NB4 (cell line): ENCODE data around the gene HCCS.

ENCODE experiments used
- POLR2A ChIP-seq: IDR thresholded peaks from 2 replicates; pipeline ENCODE4 v1.6.1; 2011; ENCODE audit warnings: mild to moderate bottlenecking; ENCODE audit not compliant: insufficient read length; ENCODE audit errors: extremely low read depth
- TF ChIP-seq, protein P1 (sequence below): IDR thresholded peaks from one replicate; pipeline ENCODE4 v1.5.1; 2012; ENCODE audit warnings: low read depth, low read length
- TF ChIP-seq, protein P2 (sequence below): IDR thresholded peaks from 2 replicates; pipeline ENCODE4 v1.6.1; 2011; ENCODE audit warnings: low read depth, low read length

DNA sequence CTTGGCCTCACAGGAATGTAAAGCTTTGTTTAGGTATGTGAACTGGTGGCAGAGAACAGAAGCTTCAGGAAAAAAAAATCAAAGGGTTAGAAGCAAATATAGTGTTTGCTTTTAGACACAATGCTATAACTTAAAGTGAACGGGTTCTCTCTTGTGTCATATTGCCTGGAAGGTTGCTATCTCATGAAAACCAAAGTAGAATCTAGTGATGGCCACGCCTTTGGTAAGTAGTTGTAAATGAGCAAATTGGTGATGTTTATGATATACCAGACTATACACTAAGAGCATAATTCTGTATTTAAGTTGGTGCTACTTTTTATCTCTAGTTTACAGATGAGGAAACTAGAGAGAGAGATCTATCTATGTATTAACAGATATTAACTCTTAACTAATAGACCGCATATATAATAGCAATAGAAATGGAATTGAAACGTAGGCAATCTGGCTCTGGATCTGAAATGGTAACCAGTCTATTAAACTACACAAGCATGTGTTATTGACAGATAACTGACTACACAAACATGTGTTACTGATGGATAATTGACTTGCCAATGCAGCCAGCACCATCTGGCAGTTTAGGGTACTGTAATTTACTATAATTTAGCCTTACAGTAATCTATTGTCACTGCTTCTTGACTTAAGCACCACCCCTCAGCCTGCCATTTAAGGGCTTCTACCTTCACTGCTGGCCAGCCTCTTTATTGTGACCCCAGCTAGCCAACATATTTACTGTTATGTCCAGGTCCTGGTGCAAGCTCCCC is 40.8 kb downstream of the HCCS start:
- TF ChIP-seq, protein P1, sequence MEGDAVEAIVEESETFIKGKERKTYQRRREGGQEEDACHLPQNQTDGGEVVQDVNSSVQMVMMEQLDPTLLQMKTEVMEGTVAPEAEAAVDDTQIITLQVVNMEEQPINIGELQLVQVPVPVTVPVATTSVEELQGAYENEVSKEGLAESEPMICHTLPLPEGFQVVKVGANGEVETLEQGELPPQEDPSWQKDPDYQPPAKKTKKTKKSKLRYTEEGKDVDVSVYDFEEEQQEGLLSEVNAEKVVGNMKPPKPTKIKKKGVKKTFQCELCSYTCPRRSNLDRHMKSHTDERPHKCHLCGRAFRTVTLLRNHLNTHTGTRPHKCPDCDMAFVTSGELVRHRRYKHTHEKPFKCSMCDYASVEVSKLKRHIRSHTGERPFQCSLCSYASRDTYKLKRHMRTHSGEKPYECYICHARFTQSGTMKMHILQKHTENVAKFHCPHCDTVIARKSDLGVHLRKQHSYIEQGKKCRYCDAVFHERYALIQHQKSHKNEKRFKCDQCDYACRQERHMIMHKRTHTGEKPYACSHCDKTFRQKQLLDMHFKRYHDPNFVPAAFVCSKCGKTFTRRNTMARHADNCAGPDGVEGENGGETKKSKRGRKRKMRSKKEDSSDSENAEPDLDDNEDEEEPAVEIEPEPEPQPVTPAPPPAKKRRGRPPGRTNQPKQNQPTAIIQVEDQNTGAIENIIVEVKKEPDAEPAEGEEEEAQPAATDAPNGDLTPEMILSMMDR = no peak
- no peak for TF ChIP-seq POLR2A
- TF ChIP-seq, protein P2, sequence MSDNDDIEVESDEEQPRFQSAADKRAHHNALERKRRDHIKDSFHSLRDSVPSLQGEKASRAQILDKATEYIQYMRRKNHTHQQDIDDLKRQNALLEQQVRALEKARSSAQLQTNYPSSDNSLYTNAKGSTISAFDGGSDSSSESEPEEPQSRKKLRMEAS = no peak
